Hematopoietic multipotent progenitor cell treated with erythropoietin and hydrocortisone succinate and interleukin-3 and kit ligand, for 15 days (in vitro differentiated cells): ENCODE measurements around the gene VAPB.

Experiments used
- DNase-seq: peaks from one replicate; pipeline ENCODE4 v3.0.0-alpha.2; 2015; ENCODE audit warnings: low spot score

VAPB gene

DNA sequence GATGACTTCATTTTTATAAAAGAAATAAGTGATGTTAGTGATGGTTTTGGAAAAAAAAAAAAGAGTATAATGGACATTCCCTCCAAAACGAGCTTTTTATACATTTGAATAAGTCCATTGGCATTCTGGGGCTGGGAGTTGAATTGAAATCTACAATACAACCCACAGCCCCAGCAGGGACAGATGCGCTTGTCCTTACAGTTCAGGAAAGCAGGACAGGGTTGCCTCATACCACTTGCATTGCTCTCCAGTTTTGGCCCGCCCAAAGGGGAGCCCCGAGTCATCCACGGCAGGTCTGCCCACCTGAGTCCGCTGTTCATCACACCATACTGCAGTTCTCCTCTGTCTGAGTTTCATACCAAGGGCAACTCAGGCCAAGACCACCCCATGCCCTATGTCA is 46.2 kb downstream of the VAPB start:
- no peak for DNase-seq

DNA sequence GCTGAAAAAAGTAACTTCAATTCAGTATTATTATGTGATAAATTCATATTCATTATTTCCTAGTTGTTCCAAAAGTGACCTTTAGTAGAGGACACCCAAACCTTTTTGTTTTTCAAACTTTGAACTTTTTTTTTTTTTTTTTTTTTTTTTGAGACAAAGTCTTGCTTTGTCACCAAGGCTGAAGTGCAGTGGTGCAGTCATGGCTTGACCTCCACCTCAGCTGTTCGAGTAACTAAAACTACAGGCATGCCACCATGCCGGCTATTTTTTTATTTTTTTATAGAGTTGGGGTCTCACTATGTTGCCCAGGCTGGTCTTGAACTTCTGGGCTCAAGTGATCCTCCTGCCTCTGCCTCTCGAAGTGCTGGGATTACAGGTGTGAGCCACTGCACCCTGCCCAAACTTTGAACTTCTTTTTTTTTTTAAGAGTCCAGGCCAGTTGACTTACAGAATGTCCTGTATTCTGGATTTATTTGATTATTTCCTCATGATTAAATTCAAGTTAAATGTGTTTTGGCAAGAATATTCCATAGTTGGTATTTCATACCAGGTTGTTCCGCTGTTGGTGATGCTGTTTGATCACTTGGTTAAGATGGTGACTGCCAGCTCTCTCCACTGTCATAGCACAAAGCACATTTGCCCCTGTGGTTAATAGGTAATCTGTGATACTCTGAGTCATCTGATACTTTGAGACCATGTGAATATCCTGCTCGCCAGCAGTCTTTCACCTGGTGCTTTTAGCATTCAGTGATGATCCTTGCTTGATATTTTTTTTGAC is 48.0 kb downstream of the VAPB start:
- no peak for DNase-seq

DNA sequence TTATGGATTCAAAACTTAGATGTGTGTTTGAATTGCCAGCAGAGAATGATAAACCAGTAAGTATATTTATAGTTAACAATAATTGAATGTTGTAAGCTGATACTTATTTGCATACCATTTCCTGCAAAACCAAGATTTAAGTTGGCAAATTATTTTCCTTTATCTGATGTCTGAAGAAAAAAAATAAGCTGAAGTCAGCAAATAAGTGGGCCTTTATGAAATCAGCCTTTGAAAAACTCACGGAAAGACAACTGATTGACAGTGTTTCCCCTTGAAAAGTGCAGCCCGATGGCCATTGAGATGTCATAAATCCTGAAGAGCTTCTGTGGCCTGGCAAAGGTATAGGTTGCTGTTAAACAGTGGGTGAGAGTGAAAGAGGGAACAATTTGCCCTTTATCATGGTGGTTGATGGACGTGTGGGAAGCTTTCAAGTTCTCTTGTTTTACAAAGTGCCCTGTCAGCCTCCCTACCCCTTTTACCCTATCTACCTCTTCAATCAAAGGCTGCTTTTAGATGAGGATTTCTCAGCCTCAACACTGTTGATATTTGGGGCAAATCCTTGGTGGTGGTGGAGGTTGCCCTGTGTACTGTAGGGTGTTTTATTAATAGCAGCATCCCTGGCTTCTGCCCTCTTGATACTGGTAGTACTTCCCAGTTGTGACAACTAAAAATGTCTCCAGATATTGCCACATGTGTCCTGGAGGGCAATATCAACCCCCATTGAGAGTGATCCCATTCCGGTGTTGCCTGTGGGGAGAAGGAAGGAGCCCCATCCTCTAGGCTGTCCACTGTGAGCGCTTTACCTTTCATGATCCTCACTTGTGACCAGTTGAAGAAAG is 50.2 kb downstream of the VAPB start:
- DNase-seq, result no peak

DNA sequence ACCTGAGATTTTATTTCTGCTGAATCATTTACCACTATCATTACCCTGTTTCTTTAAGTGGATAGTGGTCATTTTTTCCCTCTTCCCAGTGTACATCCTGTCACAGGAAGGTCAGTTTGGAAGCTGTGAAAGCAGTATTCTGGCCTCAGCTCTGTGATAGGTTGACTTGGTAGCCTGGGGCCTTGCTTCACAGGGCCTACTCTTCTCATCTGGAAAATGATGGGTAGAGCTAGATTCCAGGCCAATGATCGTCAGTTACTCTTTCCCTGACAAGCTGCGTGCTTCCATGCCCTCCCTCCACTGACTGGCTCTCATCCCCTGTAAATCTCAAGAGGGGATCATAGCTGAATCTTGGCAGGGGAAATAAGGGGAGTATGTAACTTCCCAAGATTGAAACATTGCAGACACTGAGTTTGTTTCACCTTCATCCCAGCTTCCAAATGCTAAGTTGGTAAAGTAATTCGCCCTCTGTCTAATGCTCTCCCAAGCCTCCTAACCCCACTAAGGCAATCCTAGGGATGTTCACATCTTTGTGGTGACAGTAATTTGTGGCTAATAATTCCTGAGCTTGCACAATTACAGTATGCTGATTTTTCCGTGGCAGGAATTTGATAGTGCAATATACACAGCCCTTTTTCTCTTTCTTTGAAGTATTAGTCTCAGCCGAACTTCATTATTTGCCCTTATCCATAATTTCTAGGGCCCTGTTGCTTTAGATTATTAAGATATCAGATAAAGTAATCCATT is 51.2 kb downstream of the VAPB start:
- DNase-seq, result no peak

DNA sequence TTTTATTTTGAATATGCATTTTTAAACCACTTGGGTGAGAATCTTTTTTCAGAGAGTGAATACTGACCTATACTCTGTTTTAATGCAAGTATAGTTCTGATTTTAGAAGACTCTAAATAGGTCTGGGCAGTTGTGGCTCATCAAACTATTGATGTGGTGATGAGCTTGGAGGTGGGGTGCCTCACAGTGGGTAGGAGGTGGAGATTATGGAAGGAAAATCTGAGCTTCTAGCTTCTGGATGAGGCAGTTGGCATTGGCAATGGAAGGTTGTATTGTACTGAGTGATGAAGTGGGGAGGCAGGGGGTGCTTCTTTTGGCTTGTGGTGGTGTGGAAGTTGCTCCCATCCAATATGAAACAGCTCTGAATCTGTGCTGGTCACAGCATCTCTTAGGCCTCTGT is 52.7 kb downstream of the VAPB start:
- no peak for DNase-seq

DNA sequence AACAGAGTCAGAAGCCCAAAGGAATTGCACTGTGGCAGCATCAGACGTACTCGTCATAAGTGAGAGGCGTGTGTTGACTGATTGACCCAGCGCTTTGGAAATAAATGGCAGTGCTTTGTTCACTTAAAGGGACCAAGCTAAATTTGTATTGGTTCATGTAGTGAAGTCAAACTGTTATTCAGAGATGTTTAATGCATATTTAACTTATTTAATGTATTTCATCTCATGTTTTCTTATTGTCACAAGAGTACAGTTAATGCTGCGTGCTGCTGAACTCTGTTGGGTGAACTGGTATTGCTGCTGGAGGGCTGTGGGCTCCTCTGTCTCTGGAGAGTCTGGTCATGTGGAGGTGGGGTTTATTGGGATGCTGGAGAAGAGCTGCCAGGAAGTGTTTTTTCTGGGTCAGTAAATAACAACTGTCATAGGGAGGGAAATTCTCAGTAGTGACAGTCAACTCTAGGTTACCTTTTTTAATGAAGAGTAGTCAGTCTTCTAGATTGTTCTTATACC is 55.8 kb downstream of the VAPB start:
- DNase-seq, result no peak

DNA sequence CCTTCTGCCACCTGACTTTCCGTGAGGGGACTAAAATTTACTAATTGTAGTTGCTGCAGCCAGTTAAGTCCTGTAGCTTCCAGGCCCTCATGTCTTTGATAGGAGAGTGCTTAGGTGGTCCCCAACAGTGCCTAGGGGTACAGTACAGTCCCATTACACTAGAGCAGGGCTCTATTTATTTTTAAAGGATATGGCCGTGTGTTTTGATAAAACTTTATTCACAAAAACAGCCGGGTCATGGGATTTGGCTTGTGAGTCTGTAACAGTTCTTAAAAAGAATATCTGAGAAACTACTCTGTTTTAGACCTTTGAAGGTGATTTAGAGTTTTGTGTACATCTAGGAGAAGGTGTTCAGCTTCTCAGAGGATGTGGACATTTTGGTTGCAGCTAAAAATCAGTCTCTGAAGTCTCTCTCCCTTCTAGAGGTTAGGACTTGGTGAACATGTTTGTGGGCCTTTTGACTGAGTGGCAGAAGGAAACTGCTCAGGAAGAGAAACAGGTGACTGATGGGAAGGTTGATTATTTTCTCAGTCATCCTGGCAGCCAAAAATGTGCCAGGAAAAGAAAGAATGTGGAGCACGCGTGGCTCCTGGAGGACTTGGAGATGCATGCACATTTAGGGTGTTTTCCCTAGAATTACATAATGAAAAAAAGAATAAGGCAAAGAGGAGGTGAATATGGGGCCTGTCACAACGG is 57.4 kb downstream of the VAPB start:
- DNase-seq, result no peak

DNA sequence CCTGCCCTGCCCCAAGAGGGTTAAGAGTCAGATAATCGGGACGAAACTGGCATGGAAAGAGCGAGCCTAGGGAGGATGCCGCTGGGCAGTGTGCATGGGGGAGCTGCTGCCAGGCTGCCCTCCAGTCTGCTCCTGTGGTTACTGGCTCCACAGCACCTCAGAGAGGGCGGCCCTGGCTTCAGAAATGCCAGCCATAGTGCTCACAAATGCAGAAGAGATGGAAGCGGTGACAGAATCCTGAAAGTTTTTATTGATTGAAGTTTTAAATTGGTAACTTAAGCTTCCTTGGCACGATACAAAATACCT is 57.9 kb downstream of the VAPB start:
- no peak for DNase-seq

DNA sequence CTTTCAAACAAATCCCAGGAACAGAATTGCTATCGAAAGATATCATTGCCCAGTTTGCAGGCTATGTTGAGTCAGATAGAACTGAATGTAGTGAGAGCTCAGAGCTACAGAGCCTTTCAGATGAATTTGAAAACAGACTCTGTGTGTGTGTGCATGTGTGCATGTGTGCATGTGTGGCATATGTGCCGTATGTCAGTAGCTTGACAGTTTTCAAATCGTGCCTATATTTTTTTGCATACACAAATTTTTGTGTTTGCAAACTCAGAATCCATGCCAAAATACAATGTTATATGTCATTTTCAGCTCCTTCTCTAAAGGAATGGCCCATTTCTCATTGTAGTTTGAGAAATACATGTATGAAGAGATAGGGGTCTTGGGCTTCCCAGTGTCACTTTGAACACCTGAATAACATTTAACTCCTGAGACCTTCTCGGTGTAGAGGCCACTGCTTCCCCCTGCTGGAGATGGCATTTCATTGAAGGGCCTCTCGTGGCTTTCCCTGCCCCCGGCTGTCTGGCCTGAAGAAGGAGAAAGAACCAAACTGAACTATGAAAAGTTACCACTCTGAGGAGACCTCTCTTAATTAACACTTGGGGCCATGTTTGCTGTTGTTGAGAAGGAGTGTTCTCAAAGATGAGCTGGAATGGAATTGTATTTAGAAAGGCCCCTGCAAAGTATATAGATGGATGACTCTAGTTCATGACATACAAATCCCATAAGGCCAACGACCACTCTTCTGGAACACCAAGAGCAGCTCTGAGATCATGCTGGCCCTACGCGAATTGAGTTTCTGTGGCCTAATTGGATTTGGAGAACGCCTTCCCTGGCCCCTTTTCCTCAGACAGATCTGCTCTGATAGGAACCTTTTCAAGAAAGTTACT is 58.7 kb downstream of the VAPB start:
- peak; percentile 62 for DNase-seq

DNA sequence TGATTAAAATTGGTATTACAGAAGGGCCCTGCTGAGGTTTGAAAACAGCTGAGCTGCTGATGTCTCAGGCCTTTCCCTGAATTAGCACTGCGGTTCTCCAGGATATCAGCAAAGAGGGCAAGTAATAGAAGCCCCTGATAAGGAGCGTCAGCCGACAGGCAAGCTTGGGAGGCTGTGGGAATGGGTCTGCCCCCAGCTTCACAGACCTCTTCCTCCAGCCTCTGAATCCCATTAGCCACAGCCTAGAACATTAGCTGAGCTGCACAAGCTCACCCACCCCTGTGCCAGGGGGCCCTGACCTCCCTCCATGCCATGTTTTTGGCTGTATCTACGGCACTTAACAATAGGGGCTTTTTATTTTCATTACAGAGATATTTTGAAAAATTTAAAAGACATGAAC is 59.9 kb downstream of the VAPB start:
- DNase-seq, result no peak

DNA sequence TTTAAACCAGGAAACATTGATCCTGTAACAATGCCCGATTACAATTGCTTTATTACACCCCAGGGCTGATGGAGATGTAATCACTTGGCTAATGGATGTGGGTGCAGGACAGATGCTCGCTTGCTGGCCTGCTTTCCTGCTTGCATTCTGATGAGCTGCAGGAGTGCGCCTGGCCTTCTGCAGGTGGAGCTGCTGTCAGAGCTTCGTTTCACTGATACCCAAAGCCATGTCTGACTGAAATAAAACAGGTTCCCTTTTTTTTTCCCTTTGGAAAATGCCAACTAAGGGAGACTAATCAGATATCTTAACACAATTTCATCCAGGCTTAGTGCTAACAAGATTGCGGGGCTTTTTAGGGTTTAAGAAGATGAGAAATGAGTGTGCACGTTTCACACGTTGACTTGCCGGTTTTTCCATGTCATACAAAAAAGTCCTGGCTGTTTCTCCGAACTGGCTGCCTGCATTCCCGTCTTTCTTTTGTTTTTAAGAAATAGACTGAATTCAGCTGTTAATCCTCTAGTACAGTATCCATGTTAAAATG is 60.7 kb downstream of the VAPB start:
- no peak for DNase-seq

DNA sequence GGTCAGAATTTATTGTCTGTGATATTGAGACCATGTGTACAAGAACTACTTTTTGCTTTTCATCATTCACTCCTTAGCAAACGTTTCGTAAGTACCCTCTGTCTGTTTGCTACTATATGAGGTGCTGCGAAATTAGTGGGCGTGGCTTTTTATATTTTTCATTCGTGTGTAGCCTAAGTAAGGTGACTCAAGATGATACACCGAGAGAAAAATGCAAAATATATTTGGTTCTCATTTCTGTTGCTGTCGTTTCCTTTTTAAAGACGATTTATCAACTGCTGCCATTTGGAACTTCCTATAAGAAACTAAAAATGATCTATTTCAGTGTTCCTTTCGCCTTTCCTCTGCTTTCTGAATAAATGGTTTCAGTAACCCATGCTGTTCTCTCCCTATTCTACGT is 61.2 kb downstream of the VAPB start:
- no peak for DNase-seq

DNA sequence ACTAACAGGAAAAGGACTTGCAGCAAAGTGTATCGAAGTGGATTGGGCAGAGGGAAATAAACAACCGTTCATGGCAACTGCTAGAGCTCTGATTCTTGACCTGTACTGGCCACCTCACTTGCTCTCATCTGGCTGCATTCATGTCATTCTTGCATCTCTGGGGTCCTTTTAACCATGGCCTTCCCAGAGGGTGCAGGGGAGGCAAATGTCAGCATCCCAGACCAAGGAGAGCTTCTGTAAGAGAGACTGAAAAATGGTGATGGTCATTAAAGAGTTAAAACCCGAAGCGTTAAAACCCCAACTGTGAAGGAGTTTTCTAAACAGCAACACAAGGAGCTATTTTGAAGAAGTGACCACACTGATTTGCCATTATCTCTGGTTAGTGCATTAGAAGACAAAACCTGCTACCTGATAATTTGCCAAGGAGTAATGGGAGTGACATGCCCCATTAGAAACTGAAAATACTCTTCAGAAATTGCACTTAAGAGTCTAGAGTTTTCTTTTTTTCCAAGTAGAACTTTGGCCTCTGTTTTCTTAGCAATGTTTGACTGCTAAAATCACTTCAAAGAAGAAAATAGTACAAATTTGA is 63.7 kb downstream of the VAPB start:
- DNase-seq, result no peak

DNA sequence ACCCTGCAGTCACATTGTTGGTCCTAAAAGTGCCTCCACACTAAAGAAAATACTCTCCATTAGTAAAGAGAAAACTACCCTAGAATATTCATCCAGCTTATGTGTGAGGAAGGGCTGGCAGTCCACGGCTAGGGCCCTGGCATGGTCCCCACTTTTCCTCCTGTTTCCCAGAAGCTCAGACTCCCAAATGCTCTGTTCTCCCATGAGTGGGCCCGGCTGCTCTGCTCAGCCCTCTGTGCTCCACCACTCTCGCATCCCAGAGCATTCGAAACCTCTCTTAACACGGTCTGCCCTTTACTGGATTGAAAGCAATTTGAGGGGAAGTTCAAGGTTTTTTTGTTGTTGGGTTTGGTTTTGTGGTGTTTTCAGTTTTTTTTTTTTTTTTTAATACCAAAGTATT is 64.4 kb downstream of the VAPB start:
- no peak for DNase-seq

DNA sequence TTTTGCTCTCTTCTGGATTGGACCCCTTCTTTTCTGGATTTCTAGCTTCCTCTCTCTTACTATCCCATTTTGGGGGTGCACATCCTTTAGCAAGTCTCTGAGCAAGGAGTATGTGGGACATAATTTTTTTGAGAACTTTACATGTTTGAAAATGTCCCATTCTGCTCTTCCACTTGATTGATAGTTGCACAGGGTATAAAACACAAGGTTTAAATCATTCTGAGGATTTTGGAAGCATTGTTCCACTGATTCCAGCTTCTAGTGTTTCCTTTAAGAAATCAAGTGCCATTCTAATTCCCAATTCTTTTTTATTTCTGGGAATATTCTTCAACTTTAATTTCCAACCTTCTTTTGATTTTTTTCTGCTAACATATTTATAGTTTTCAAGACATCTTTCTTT is 65.4 kb downstream of the VAPB start:
- DNase-seq, result no peak

DNA sequence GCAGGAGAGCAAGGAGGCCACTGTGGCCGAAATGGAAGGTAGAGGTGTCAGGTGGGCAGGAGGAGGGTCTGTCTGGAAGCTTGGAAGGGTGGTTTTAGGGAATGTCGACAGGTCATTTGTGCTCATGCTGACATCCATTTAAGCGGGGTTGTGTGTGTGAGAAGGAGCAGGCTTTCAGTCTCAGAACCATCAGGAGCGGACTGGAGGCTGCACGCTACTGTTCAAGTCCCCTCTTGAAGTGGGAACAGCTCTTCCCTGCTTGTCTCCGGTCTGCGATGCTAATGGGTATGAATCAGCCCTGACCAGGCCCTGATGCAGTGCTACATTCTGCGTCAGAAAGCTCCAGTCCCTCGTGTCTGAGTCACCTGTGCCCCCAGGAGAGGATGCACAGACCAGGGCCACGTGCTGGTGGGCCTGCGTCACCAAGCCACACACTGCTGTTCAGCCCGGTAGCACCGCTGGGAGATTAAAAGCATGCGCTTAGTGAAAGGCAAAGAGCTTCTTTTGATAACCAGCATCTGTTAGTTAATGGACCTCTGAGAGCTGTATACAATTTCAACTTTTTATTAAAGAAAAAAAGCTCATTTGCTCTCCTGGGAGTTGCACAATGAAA is 68.2 kb downstream of the VAPB start:
- DNase-seq, result no peak

DNA sequence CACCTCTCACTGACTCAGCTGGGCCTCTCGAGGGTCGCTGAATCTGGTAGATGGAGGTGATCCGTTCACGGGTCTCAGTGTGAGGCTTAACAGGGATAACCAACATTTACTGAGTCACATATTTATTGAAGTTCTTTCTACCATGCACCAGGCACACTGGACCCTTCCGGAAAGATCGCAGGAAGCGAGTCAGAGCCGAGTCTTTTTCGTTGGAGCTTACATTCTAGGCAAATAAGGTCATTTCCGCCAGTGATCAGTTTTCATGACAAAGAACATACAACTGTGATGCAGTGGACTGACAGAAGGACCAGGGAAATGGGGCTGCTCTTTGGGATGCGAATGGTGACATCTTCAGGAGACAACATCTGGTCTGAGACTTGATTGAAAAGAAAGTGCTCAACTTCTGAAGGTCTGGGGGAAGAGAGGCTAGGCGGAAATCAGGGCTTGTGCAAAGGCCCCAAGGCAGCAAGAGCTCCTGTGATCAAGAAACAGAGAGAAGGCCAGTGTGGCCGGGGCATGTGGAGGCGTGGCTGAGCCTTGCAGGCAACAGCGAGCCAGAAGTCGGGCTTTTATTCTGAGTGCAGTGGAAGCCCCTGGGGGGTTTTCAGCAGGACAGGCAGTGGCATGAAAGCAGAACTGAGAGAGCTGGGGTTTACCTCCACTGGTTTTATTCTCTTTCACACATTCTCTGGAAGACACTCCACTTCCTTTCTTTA is 69.5 kb downstream of the VAPB start:
- no peak for DNase-seq

DNA sequence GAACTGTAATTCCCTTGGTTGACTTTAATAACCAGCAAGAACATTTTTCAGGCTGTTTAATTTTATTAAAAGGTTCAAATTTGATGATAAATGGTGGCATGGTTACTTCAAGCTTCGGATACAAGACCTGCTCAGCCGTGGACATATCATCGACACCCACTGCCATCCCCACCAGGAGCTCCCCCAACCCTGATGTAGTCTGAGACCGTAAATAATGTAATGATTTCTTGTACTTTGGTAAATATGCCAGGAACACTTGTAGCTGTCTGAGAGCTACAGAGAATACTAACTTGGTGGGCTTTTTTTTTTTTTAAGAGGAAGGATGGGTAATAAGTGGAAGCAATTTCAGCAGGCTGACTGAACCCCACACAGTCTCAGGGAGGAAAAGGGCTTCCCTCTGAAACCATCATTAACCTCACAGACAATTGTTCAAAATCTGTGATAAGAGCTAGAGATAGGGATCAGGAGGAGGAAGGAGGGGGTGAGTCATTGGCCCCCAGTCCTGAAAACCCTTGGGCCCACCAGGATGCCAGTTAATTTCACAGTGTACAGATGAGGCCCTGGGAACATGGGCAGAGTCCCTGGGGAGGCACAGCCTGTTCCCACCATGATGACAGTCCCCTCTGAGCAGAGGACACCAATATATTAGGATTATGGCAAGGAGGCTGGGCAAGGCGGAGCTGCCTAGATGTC is 70.2 kb downstream of the VAPB start:
- DNase-seq, result no peak

DNA sequence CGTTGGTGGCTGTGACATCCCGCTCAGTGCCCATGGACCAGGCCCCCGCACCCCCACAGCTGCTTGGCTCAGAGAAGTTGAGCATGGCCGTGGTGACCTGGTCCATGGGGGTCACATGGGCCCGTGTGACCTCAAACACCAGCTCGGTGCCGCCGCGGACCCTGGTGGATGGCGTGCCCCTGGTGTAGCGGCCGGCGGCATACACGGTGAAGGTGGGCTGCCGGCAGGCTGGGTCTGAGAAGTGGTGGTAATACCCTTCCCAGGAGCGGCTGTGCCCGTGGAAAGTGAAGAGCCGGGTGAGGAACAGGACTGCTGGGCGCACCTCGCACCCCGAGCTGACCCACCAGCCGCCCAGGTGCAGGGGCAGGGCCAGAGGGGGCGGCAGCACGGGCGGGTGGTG is 72.1 kb downstream of the VAPB start:
- DNase-seq, result no peak
